ENCODE results near the gene POU5F1.
"Not testable (repeated sequence)": the region's sequence is repeated elsewhere in the genome, so short reads cannot be mapped to it uniquely, and the experiment has no call there.

Gene POU5F1

DNA sequence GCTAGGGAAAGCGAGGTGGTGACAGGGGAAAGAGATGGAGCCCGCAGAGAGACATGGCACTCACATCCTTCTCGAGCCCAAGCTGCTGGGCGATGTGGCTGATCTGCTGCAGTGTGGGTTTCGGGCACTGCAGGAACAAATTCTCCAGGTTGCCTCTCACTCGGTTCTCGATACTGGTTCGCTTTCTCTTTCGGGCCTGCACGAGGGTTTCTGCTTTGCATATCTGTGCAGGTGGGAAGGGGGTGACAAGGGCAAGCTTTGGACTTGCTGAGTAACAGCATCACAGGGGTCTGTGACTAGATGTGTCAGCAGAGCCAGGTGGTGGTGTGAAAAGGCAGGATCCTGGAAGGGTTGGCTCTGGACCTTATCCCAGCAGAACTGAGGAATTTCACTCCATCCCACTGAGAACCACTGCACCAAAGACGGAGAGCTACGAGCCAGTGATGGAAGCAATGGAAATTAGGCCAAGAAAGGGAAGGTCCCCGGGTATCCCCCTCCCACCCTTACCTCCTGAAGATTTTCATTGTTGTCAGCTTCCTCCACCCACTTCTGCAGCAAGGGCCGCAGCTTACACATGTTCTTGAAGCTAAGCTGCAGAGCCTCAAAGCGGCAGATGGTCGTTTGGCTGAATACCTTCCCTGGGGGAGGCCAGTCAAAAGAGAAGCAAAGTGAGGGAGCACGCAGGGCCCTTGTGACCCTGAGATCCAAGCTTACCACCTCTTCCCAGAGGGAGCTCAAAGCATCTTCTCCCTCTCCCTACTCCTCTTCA lies 5.2 kb downstream of the POU5F1 start:
- DNase-seq: not testable (repeated sequence)

GRCh38 chr6:31164475-31165063 lies 5.9 kb downstream of the POU5F1 start:
- DNase-seq: not testable (repeated sequence)

DNA sequence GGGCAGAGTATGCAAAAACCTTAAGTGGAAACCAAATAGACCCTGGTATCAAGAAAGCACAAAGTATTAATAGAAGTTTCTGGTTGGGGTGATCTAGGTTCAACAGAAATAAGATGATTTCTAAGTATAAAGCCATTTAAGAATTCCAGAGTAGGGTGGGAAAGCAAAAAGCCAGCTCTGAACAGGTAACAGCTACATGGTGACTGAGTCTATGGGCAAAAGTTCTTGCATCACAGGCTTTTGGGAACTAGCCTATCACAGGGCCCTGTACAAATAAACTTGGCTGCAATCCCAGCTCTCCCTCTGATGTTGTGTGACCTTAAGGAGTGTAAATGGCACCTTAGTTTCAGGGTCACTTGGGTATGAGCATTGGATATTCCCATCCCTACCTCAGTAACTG lies 6.6 kb downstream of the POU5F1 start:
- no peak for DNase-seq

- no peak for DNase-seq
Measured at GRCh38 chr6:31162463-31163165, 7.9 kb downstream of the POU5F1 start.

GRCh38 chr6:31161216-31162126 lies 9.0 kb downstream of the POU5F1 start:
- DNase-seq: no peak

- no peak for DNase-seq
Measured at GRCh38 chr6:31158863-31159855, 11.3 kb downstream of the POU5F1 start.

- peak; percentile 91 for DNase-seq
Measured at GRCh38 chr6:31158140-31158862, 12.2 kb downstream of the POU5F1 start, which contains the start of gene TCF19. TSS of gene TCF19 (plus strand) at chr6:31158589. CDS start at chr6:31159470, 881 bp downstream.

DNA sequence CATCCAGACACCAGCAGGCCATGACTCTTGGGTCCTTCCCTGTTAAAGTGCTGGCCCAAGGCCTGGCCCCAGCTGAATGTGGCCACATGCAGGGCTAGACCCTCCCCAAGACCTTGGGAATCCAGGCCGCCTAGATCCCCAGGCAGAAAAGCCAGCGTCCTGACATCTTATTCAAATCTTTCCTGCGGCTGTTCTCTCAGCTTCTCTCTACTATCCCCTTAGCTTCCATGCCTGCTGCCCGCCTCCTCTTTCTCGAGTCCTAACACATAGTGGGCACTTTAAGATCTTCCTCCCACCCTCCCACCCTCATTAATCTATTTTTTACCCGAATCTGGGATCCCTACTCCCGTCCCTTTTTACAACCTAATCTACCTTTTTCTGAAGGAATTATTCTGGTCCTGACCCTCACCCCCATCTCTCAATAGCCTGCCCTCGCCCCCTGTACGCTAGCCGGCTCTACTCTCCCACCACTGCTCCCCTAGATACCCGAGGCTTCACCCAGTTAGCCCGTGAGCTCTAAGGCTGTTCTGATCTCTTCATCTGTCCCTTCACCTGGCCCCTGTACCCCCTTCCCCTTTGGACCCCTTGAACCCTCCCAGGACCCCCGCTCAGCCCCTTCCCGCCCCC lies 12.9 kb downstream of the POU5F1 start, which contains the start of gene CCHCR1:
CCHCR1 (minus strand) TSS at position 290 of the 627 bp plus-strand sequence; CDS start at position 88, 202 bp downstream.
- no peak for DNase-seq

DNA sequence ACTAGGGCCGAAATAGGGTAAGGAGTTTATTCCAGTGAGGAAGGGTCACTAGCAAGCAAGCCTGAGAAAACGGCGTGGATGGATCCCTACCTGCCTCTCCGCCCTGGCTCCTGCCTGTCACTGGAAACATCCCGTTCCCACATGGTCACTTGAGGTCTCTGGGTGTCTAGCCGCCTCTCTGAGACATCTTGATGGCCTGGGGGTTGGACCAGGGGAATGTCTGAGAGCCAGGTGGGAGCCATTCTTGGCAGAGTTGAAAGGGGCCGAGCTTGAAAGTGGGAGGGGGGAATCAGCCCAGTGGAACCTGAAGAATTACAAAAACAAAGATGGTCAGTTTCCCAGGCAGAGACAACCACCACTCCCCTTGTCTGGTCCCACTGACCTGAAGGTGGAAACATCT lies 13.8 kb downstream of the POU5F1 start:
- DNase-seq: no peak

DNA sequence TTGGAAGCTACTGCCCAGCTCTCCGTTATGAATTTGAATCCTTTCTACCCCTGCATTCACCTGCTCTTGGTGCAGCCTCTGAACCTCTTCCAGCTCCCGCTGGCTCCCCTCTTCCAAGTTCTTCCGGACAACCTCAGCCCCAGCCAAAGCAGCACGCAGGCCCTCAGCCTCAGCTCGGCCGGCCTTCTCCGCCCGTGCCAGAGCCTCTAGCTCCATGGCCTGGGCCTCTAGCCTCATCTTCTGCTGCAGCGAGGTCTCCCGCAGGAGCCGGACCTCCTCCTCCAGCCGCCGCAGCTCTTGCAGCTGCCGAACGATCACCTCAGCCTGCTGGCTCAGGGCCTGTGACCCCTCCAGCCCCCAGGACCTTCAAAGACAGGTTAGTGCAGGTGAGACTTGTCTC lies 16.0 kb downstream of the POU5F1 start:
- no peak for DNase-seq

DNA sequence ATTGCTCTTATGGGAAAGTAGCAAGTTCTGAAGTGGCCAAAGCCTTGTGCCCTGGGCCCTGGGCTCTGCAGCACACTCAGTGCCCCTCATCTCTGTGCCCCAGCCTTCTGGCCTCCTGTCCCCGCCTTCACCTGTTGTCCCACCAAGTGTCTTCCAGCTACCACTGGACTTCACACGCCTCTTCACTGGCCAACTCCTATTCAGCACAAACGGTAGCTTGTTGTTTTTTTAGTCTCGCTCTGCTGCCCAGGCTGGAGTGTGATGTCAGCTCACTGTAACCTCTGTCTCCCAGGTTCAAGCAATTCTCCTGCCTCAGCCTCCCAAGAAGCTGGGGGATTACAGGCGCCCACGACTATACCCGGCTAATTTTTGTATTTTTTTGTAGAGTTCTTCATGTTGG lies 17.7 kb downstream of the POU5F1 start:
- DNase-seq: no peak

GRCh38 chr6:31149827-31150447 lies 20.5 kb downstream of the POU5F1 start:
- no peak for DNase-seq

DNA sequence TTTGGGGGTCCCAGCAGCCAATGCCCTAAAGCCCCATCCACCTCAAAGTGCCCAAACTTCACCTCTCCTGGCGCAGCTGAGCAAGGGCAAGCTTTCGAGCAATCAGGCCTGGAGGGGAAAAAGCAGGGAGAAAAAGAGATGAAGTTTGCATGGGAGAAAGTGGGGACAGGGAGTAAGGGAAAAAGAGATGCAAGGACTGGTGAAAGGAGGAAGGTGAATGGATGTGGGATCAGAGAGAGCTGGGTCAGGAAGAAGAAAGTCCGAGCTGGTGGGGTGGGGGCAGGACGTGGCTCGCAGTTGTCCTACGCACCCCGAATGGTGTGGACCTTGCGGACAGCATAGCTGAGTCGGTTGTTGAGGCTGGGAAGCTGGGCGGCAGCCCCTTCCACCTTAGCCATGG lies 25.1 kb downstream of the POU5F1 start:
- no peak for DNase-seq

- DNase-seq: no peak
Measured at GRCh38 chr6:31144970-31145340, 25.5 kb downstream of the POU5F1 start.

DNA sequence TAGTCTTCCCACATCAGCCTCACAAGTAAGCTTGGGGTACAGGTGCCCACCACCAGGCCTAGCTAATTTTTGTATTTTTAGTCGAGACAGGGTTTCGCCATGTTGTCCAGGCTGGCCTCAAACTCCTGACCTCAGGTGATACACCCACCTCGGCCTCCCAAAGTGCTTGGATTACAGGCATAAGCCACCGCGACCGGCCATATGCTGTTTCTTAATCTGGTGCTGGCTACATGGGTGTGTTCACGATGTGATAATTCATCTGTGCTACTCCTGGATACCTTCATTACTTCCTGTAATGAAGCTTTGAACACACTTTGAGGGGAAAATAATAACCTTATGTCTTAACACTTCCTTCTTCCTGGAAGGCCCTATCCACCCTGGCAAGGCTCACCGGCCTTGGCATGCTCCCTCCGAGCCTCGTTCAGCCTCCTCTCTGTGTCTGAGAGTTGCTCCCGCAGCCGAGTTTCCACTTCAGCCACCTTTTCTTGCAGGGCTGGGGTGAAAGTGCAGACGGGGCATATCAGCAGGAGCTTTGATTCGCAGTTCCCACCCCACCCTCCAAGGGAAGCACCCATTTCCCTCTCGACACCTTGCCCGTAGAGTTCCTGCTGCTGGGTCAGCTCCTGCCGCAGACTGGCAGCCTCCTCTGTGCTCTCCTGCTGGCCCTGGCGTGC lies 26.0 kb downstream of the POU5F1 start:
- DNase-seq: no peak

GRCh38 chr6:31143148-31143547 lies 27.3 kb downstream of the POU5F1 start:
- DNase-seq: no peak

- no peak for DNase-seq
Measured at GRCh38 chr6:31142361-31142761, 28.1 kb downstream of the POU5F1 start.

DNA sequence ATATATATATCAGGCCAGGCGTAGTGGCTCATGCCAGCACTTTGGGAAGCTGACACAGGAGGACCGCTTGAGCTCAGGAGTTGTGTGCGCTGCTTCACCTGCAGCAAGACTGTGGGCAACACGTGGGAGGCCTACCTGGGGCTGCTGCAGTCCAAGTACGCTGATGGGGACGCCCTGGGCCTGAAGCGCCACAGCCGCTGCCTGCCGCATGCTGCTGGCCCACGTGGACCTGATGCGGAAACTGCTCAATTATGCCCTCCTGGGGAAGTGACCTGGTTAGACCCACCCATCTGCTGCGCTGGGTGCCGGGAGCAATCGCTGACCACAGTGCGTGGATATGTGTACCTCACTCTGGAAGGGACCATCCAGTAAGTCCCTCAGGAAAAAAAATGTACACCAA lies 29.8 kb downstream of the POU5F1 start:
- DNase-seq: no peak

- DNase-seq: no peak
Measured at GRCh38 chr6:31139599-31139998, 30.9 kb downstream of the POU5F1 start.

All from NCI-H187 treated with DMSO at 0.1 percent for 48 hours (cell line).